HepG2 (cell line): ENCODE data around the gene ACSL3.

Experiments
- CTCF ChIP-seq: sonication (generic); formaldehyde crosslinking; IDR thresholded peaks from 2 replicates; pipeline ENCODE4 v1.5.0; 2020; ENCODE audit warnings: mild to moderate bottlenecking, missing genetic modification reagents, moderate library complexity
- KAT7 ChIP-seq: IDR thresholded peaks from 2 replicates; pipeline ENCODE4 v1.6.1; 2018; ENCODE audit warnings: borderline replicate concordance, missing compliant biosample characterization
- MAX ChIP-seq: IDR thresholded peaks from 2 replicates; pipeline ENCODE4 v1.6.1; 2012; ENCODE audit warnings: inconsistent platforms
- NR2F1 ChIP-seq, 2 experiments: fragments of 450-650 bp in 1 of 2; formaldehyde crosslinking in 1 of 2; IDR thresholded peaks; 2 replicates each; pipeline versions ENCODE4 v1.5.0 to v1.6.1; 2016 to 2020; ENCODE audit warnings: mild to moderate bottlenecking in 1 of 2, missing compliant biosample characterization in 1 of 2, missing genetic modification reagents in 1 of 2, moderate library complexity in 1 of 2
- POLR2A ChIP-seq, 2 experiments: IDR thresholded peaks; 2 replicates each; pipeline ENCODE4 v1.6.1; 2011; ENCODE audit warnings: low read depth in 2 of 2, low read length in 2 of 2, mild to moderate bottlenecking in 1 of 2, moderate library complexity in 1 of 2; ENCODE audit not compliant: insufficient read depth in 1 of 2
- RNF2 ChIP-seq: fragments of 450-650 bp; conservative IDR thresholded peaks from 2 replicates; pipeline ENCODE4 v1.6.1; 2016; ENCODE audit warnings: low read depth
- SETDB1 ChIP-seq: sonication (generic); formaldehyde crosslinking; IDR thresholded peaks from 2 replicates; pipeline ENCODE4 v1.5.1; 2020; ENCODE audit warnings: missing genetic modification reagents, mild to moderate bottlenecking, borderline replicate concordance
- SRF ChIP-seq: IDR thresholded peaks from 2 replicates; pipeline ENCODE4 v1.6.1; 2011; ENCODE audit warnings: mild to moderate bottlenecking, low read depth, low read length, moderate library complexity
- YEATS2 ChIP-seq: sonication (generic); formaldehyde crosslinking; IDR thresholded peaks from 2 replicates; pipeline ENCODE4 v1.4.0; 2020; ENCODE audit warnings: missing genetic modification reagents, borderline replicate concordance

GRCh38 chr2:222939979-222940378, 79.1 kb downstream of the ACSL3 start:
- TF ChIP-seq MAX (no peak), KAT7 (no peak), CTCF (CRISPR knock-in tag) (no peak), YEATS2 (CRISPR knock-in tag) (no peak), RNF2 (no peak), SETDB1 (no peak), NR2F1 (CRISPR knock-in tag; IDR thresholded peaks at IDR 0.05) (no peak), SRF (no peak), POLR2A (IDR thresholded peaks at IDR 0.05; ENCODE audit: insufficient read depth in 1 of 2, low read depth in 2 of 2, low read length in 2 of 2) (no peak)
